ENCODE results near the gene EGFL6. TPM values are rescaled to one million over a fixed set of nuclear protein-coding genes. Genes with fewer than 3 reads are reported as not detected.
"Not testable (repeated sequence)": the region's sequence is repeated elsewhere in the genome, so short reads cannot be mapped to it uniquely, and the experiment has no call there.

EGFL6 gene
- polyA plus RNA-seq, 1 donor from 2014 or later, result 0.36 TPM

DNA sequence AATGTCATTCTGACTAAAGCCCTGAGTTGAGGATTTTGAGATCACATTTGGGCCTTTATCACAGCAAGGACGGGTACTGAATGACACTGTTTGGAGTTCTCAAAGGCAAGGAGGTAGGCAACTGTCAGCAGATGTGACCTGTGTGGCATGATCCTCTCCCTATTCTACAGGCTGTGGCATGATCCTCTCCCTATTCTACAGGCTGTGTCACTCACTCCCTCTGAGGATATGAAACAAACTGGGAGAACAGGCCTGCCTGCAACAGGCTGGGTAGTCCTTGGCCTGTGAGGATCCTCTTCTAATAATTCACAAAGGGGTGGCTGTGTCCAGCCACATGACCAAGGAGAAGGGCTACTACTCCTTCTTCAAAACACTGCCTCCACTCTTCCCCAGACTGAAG, 68.6 kb downstream of the EGFL6 start:
- H3K27me3 ChIP-seq (ENCODE audit: insufficient read depth, low read depth, low read length), result no peaks in the 10 kb centered on the region
- TF ChIP-seq TAF1 (IDR thresholded peaks at IDR 0.05; ENCODE audit: low read depth), result no peak
- TF ChIP-seq EZH2 (IDR thresholded peaks at IDR 0.05; ENCODE audit: borderline replicate concordance, insufficient read depth, low read length, poor library complexity, severe bottlenecking), result no peak
- TF ChIP-seq, protein P1, sequence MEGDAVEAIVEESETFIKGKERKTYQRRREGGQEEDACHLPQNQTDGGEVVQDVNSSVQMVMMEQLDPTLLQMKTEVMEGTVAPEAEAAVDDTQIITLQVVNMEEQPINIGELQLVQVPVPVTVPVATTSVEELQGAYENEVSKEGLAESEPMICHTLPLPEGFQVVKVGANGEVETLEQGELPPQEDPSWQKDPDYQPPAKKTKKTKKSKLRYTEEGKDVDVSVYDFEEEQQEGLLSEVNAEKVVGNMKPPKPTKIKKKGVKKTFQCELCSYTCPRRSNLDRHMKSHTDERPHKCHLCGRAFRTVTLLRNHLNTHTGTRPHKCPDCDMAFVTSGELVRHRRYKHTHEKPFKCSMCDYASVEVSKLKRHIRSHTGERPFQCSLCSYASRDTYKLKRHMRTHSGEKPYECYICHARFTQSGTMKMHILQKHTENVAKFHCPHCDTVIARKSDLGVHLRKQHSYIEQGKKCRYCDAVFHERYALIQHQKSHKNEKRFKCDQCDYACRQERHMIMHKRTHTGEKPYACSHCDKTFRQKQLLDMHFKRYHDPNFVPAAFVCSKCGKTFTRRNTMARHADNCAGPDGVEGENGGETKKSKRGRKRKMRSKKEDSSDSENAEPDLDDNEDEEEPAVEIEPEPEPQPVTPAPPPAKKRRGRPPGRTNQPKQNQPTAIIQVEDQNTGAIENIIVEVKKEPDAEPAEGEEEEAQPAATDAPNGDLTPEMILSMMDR (IDR thresholded peaks at IDR 0.05; ENCODE audit: poor library complexity, severe bottlenecking), result no peak
- TF ChIP-seq POLR2AphosphoS5 (IDR thresholded peaks at IDR 0.05), result no peak
- TF ChIP-seq RAD21 (conservative IDR thresholded peaks at IDR 0.05), result no peak
- TF ChIP-seq, protein P2, sequence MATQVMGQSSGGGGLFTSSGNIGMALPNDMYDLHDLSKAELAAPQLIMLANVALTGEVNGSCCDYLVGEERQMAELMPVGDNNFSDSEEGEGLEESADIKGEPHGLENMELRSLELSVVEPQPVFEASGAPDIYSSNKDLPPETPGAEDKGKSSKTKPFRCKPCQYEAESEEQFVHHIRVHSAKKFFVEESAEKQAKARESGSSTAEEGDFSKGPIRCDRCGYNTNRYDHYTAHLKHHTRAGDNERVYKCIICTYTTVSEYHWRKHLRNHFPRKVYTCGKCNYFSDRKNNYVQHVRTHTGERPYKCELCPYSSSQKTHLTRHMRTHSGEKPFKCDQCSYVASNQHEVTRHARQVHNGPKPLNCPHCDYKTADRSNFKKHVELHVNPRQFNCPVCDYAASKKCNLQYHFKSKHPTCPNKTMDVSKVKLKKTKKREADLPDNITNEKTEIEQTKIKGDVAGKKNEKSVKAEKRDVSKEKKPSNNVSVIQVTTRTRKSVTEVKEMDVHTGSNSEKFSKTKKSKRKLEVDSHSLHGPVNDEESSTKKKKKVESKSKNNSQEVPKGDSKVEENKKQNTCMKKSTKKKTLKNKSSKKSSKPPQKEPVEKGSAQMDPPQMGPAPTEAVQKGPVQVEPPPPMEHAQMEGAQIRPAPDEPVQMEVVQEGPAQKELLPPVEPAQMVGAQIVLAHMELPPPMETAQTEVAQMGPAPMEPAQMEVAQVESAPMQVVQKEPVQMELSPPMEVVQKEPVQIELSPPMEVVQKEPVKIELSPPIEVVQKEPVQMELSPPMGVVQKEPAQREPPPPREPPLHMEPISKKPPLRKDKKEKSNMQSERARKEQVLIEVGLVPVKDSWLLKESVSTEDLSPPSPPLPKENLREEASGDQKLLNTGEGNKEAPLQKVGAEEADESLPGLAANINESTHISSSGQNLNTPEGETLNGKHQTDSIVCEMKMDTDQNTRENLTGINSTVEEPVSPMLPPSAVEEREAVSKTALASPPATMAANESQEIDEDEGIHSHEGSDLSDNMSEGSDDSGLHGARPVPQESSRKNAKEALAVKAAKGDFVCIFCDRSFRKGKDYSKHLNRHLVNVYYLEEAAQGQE (IDR thresholded peaks at IDR 0.05; ENCODE audit: borderline replicate concordance), result no peak
- TF ChIP-seq MXI1 (conservative IDR thresholded peaks at IDR 0.05; ENCODE audit: poor library complexity, severe bottlenecking), result no peak
- no peak for TF ChIP-seq SMC3 (conservative IDR thresholded peaks at IDR 0.05; ENCODE audit: poor library complexity)
- TF ChIP-seq EP300 (conservative IDR thresholded peaks at IDR 0.05; ENCODE audit: poor library complexity, severe bottlenecking), result no peak

DNA sequence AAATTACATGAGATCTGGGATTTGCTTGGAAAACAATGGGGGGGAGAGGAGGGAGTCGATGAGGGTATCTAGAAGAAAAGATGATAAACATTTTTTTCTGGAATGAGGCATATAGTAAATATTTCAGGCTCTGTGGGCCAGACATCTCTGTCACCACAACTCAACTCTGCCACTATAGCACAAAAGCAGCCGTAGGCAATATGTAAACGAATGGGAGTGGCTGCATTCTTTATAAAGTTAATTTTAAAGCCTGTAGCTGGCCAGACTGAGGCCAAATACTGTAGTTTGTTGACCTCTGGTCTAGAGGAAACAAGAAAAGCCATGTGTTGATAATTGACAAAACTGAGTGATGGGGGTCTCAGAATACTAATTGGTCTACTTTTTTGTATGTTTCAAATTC, 69.4 kb downstream of the EGFL6 start:
- Histone ChIP-seq H3K4me3 (ENCODE audit: low read length) (no peak overlapping the region), H3K9ac (ENCODE audit: low read length) (no peak overlapping the region), H2AFZ (ENCODE audit: low read depth, low read length) (no peak overlapping the region), H3K79me2 (replicated peaks; ENCODE audit: insufficient read depth, low read length) (no peaks in the 10 kb centered on the region), H3F3A (ENCODE audit: insufficient read depth, low read length, poor library complexity, severe bottlenecking) (no peaks in the 10 kb centered on the region), H3K9me3 (ENCODE audit: low read length) (no peaks in the 10 kb centered on the region), H3K9me2 (ENCODE audit: insufficient read depth, low read length) (no peaks in the 10 kb centered on the region), H3K4me2 (ENCODE audit: low read length) (no peak overlapping the region), H3K36me3 (ENCODE audit: insufficient read depth, low read length) (no peaks in the 10 kb centered on the region), H4K20me1 (ENCODE audit: insufficient read depth) (no peaks in the 10 kb centered on the region), H3K27me3 (ENCODE audit: insufficient read depth, low read depth, low read length) (no peaks in the 10 kb centered on the region), H3K27ac (ENCODE audit: low read length) (no peak overlapping the region)
- TF ChIP-seq TAF1 (IDR thresholded peaks at IDR 0.05; ENCODE audit: low read depth) (no peak), EZH2 (IDR thresholded peaks at IDR 0.05; ENCODE audit: borderline replicate concordance, insufficient read depth, low read length, poor library complexity, severe bottlenecking) (no peak), MXI1 (conservative IDR thresholded peaks at IDR 0.05; ENCODE audit: poor library complexity, severe bottlenecking) (no peak), EP300 (conservative IDR thresholded peaks at IDR 0.05; ENCODE audit: poor library complexity, severe bottlenecking) (no peak), POLR2AphosphoS5 (IDR thresholded peaks at IDR 0.05) (no peak), RAD21 (conservative IDR thresholded peaks at IDR 0.05) (no peak), SMC3 (conservative IDR thresholded peaks at IDR 0.05; ENCODE audit: poor library complexity) (no peak)
- TF ChIP-seq, protein P2 (IDR thresholded peaks at IDR 0.05; ENCODE audit: borderline replicate concordance), result no peak
- TF ChIP-seq, protein P1 (IDR thresholded peaks at IDR 0.05; ENCODE audit: poor library complexity, severe bottlenecking), result no peak

More for the DNA sequence above, 68.6 kb downstream of the EGFL6 start:
- no peaks in the 10 kb centered on the region for H3F3A ChIP-seq (ENCODE audit: insufficient read depth, low read length, poor library complexity, severe bottlenecking)
- H4K20me1 ChIP-seq (ENCODE audit: insufficient read depth), result no peaks in the 10 kb centered on the region
- no peaks in the 10 kb centered on the region for H3K36me3 ChIP-seq (ENCODE audit: insufficient read depth, low read length)
- H3K27ac ChIP-seq (ENCODE audit: low read length), result no peak overlapping the region
- no peaks in the 10 kb centered on the region for H3K9me3 ChIP-seq (ENCODE audit: low read length)
- no peak overlapping the region for H3K4me3 ChIP-seq (ENCODE audit: low read length)
- no peaks in the 10 kb centered on the region for H3K79me2 ChIP-seq (replicated peaks; ENCODE audit: insufficient read depth, low read length)
- no peaks in the 10 kb centered on the region for H3K9me2 ChIP-seq (ENCODE audit: insufficient read depth, low read length)
- H2AFZ ChIP-seq (ENCODE audit: low read depth, low read length), result no peak overlapping the region
- no peak overlapping the region for H3K4me2 ChIP-seq (ENCODE audit: low read length)
- H3K9ac ChIP-seq (ENCODE audit: low read length), result no peak overlapping the region

DNA sequence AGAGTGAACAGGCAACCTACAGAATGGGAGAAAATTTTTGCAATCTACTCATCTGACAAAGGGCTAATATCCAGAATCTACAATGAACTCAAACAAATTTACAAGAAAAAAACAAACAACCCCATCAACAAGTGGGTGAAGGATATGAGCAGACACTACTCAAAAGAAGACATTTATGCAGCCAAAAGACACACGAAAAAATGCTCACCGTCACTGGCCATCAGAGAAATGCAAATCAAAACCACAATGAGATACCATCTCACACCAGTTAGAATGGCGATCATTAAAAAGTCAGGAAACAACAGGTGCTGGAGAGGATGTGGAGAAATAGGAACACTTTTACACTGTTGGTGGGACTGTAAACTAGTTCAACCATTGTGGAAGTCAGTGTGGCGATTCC, 72.3 kb downstream of the EGFL6 start:
- not testable (repeated sequence) for H3K9me3 ChIP-seq (ENCODE audit: low read length); H3K27me3 ChIP-seq (ENCODE audit: insufficient read depth, low read depth, low read length); H3K27ac ChIP-seq (ENCODE audit: low read length); H3K79me2 ChIP-seq (replicated peaks; ENCODE audit: insufficient read depth, low read length); H3F3A ChIP-seq (ENCODE audit: insufficient read depth, low read length, poor library complexity, severe bottlenecking); H3K36me3 ChIP-seq (ENCODE audit: insufficient read depth, low read length); H3K9me2 ChIP-seq (ENCODE audit: insufficient read depth, low read length); H2AFZ ChIP-seq (ENCODE audit: low read depth, low read length); H3K9ac ChIP-seq (ENCODE audit: low read length); H3K4me3 ChIP-seq (ENCODE audit: low read length); H4K20me1 ChIP-seq (ENCODE audit: insufficient read depth); H3K4me2 ChIP-seq (ENCODE audit: low read length)
